Measurements from ENCODE around the gene C1QL2.

C1QL2 gene

GRCh38 chr2:119158563-119159347 is at the start of gene C1QL2:
Gene C1QL2, minus strand, starts transcription at chr2:119158751. Its CDS starts 482 bp downstream, at chr2:119158269.
- Histone ChIP-seq H3K36me3 (ENCODE audit: control insufficient read depth, insufficient read depth, low read length) (no peaks in the 10 kb centered on the region), H3K4me1 (ENCODE audit: control insufficient read depth, insufficient read depth, low read length) (peaks cover 10% of the 10 kb centered on the region), H3K9ac (ENCODE audit: low read depth, low read length) (no peak within 1 kb of the TSS), H3K9me3 (ENCODE audit: control insufficient read depth, insufficient read depth, low read length) (no peaks in the 10 kb centered on the region), H3K4me3 (ENCODE audit: low read depth, low read length) (peak within 1 kb of the TSS; percentile 82), H3K27me3 (ENCODE audit: control insufficient read depth, insufficient read depth, low read length) (peaks cover 57% of the 10 kb centered on the region)

GRCh38 chr2:119207447-119207846 is 48.9 kb upstream of the C1QL2 start:
- Histone ChIP-seq H3K9ac (ENCODE audit: low read depth, low read length) (no peak overlapping the region), H3K4me3 (ENCODE audit: low read depth, low read length) (no peak overlapping the region), H3K36me3 (ENCODE audit: control insufficient read depth, insufficient read depth, low read length) (no peaks in the 10 kb centered on the region), H3K27me3 (ENCODE audit: control insufficient read depth, insufficient read depth, low read length) (no peaks in the 10 kb centered on the region), H3K4me1 (ENCODE audit: control insufficient read depth, insufficient read depth, low read length) (no peaks in the 10 kb centered on the region), H3K9me3 (ENCODE audit: control insufficient read depth, insufficient read depth, low read length) (no peaks in the 10 kb centered on the region)

GRCh38 chr2:119206201-119206600 is 47.6 kb upstream of the C1QL2 start:
- no peaks in the 10 kb centered on the region for H3K9me3 ChIP-seq (ENCODE audit: control insufficient read depth, insufficient read depth, low read length)
- H3K9ac ChIP-seq (ENCODE audit: low read depth, low read length) = no peak overlapping the region
- H3K4me1 ChIP-seq (ENCODE audit: control insufficient read depth, insufficient read depth, low read length) = no peaks in the 10 kb centered on the region
- H3K27me3 ChIP-seq (ENCODE audit: control insufficient read depth, insufficient read depth, low read length) = no peaks in the 10 kb centered on the region
- H3K36me3 ChIP-seq (ENCODE audit: control insufficient read depth, insufficient read depth, low read length) = no peaks in the 10 kb centered on the region
- no peak overlapping the region for H3K4me3 ChIP-seq (ENCODE audit: low read depth, low read length)

DNA sequence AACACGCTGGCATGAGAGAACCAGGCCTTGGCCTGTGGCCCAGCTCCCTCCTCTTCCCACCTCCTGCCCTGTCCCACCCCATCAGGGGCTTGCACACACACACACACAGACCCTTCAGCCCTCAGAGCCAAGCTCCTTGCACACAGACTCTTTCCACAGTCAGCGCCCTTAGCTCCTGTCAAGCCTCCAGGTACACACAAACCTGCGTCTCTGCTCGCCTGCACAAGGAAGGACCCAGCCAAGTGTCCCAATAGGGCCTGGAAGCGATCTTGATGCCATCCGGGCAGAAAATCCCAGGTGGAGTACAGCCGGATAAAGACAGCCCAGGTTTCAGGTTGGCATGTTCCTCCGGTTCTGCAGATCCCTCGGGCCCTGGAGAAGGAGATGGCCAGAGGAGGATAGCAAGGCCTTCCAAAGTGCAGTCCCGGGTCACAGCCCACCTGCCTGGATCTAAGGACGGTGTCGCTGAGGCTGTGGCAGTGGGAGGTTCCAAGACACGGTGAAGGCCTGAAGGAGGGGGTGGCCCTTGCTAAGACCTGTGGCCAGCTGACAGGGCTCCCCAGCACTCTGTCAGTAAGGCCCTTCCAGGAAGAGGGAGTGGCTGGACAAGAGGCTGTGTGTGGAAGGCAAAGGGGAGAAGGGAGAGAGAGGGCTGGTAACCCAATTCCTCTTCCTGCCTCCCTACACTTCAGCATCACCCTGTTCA is 46.6 kb upstream of the C1QL2 start:
- H3K9ac ChIP-seq (ENCODE audit: low read depth, low read length) = no peak overlapping the region
- no peaks in the 10 kb centered on the region for H3K4me1 ChIP-seq (ENCODE audit: control insufficient read depth, insufficient read depth, low read length)
- no peaks in the 10 kb centered on the region for H3K36me3 ChIP-seq (ENCODE audit: control insufficient read depth, insufficient read depth, low read length)

DNA sequence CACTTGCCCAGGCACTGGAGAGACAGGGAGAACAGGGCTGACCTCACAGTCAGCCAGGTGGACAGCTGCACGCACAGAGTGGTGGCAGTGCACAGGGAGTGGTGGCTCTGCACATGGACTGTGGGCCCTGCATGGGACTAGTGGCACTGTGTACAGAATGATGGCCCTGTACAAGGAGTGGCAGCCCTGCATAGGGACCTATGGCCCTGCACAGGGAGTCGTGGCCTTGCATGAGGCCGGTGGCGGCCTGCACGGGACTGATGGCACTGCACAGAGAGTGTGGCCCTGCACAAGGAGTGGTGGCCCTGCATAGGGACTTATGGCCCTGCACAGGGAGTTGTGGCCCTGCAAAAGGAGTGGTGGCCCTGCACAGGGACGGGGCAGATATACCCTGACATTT is 46.0 kb upstream of the C1QL2 start:
- Histone ChIP-seq H3K36me3 (ENCODE audit: control insufficient read depth, insufficient read depth, low read length) (no peaks in the 10 kb centered on the region), H3K4me1 (ENCODE audit: control insufficient read depth, insufficient read depth, low read length) (no peaks in the 10 kb centered on the region), H3K4me3 (ENCODE audit: low read depth, low read length) (no peak overlapping the region), H3K27me3 (ENCODE audit: control insufficient read depth, insufficient read depth, low read length) (no peaks in the 10 kb centered on the region), H3K9me3 (ENCODE audit: control insufficient read depth, insufficient read depth, low read length) (no peaks in the 10 kb centered on the region), H3K9ac (ENCODE audit: low read depth, low read length) (no peak overlapping the region)

More for the DNA sequence above, 46.6 kb upstream of the C1QL2 start:
- Histone ChIP-seq H3K27me3 (ENCODE audit: control insufficient read depth, insufficient read depth, low read length) (no peaks in the 10 kb centered on the region), H3K9me3 (ENCODE audit: control insufficient read depth, insufficient read depth, low read length) (no peaks in the 10 kb centered on the region), H3K4me3 (ENCODE audit: low read depth, low read length) (no peak overlapping the region)

- Histone ChIP-seq H3K4me1 (ENCODE audit: control insufficient read depth, insufficient read depth, low read length) (no peaks in the 10 kb centered on the region), H3K27me3 (ENCODE audit: control insufficient read depth, insufficient read depth, low read length) (peaks cover 4% of the 10 kb centered on the region), H3K4me3 (ENCODE audit: low read depth, low read length) (no peak overlapping the region), H3K9ac (ENCODE audit: low read depth, low read length) (no peak overlapping the region), H3K9me3 (ENCODE audit: control insufficient read depth, insufficient read depth, low read length) (no peaks in the 10 kb centered on the region), H3K36me3 (ENCODE audit: control insufficient read depth, insufficient read depth, low read length) (no peaks in the 10 kb centered on the region)
Measured at GRCh38 chr2:119202610-119203310, 44.2 kb upstream of the C1QL2 start.

GRCh38 chr2:119201815-119202214 is 43.3 kb upstream of the C1QL2 start:
- no peaks in the 10 kb centered on the region for H3K36me3 ChIP-seq (ENCODE audit: control insufficient read depth, insufficient read depth, low read length)
- peaks cover 4% of the 10 kb centered on the region for H3K4me1 ChIP-seq (ENCODE audit: control insufficient read depth, insufficient read depth, low read length)
- no peak overlapping the region for H3K4me3 ChIP-seq (ENCODE audit: low read depth, low read length)
- H3K9me3 ChIP-seq (ENCODE audit: control insufficient read depth, insufficient read depth, low read length) = no peaks in the 10 kb centered on the region
- H3K27me3 ChIP-seq (ENCODE audit: control insufficient read depth, insufficient read depth, low read length) = peaks cover 6% of the 10 kb centered on the region
- no peak overlapping the region for H3K9ac ChIP-seq (ENCODE audit: low read depth, low read length)

- Histone ChIP-seq H3K9me3 (ENCODE audit: control insufficient read depth, insufficient read depth, low read length) (no peaks in the 10 kb centered on the region), H3K4me3 (ENCODE audit: low read depth, low read length) (no peak overlapping the region), H3K36me3 (ENCODE audit: control insufficient read depth, insufficient read depth, low read length) (no peaks in the 10 kb centered on the region), H3K27me3 (ENCODE audit: control insufficient read depth, insufficient read depth, low read length) (peaks cover 6% of the 10 kb centered on the region), H3K4me1 (ENCODE audit: control insufficient read depth, insufficient read depth, low read length) (peaks cover 15% of the 10 kb centered on the region), H3K9ac (ENCODE audit: low read depth, low read length) (no peak overlapping the region)
Measured at GRCh38 chr2:119198240-119198840, 39.8 kb upstream of the C1QL2 start.

GRCh38 chr2:119197529-119198239 is 39.1 kb upstream of the C1QL2 start:
- Histone ChIP-seq H3K36me3 (ENCODE audit: control insufficient read depth, insufficient read depth, low read length) (no peaks in the 10 kb centered on the region), H3K9ac (ENCODE audit: low read depth, low read length) (no peak overlapping the region), H3K4me3 (ENCODE audit: low read depth, low read length) (no peak overlapping the region), H3K27me3 (ENCODE audit: control insufficient read depth, insufficient read depth, low read length) (peaks cover 6% of the 10 kb centered on the region), H3K9me3 (ENCODE audit: control insufficient read depth, insufficient read depth, low read length) (no peaks in the 10 kb centered on the region), H3K4me1 (ENCODE audit: control insufficient read depth, insufficient read depth, low read length) (peaks cover 15% of the 10 kb centered on the region)

DNA sequence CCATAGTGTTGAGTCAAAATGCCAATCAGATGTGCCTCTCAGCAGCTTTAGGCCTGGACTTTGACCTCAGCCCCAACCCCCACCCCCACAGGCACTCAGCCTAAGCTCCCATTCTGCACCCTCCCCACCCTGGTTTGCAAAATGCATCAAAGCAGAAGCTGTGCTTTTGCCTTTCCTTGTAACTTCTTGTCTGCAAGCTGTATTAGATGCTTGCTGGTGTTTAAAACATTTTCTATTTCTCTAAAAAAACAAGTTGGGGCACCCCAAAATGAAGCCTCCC is 38.5 kb upstream of the C1QL2 start:
- H3K27me3 ChIP-seq (ENCODE audit: control insufficient read depth, insufficient read depth, low read length) = peaks cover 6% of the 10 kb centered on the region
- no peak overlapping the region for H3K9ac ChIP-seq (ENCODE audit: low read depth, low read length)
- no peak overlapping the region for H3K4me3 ChIP-seq (ENCODE audit: low read depth, low read length)
- peaks cover 15% of the 10 kb centered on the region for H3K4me1 ChIP-seq (ENCODE audit: control insufficient read depth, insufficient read depth, low read length)
- H3K36me3 ChIP-seq (ENCODE audit: control insufficient read depth, insufficient read depth, low read length) = no peaks in the 10 kb centered on the region
- H3K9me3 ChIP-seq (ENCODE audit: control insufficient read depth, insufficient read depth, low read length) = no peaks in the 10 kb centered on the region
